Thyroid gland (tissue), 4 donors: Measurements from ENCODE around the gene CLASP1.

Experiments used
- POLR2A ChIP-seq, 2 donors: fragments of 450-650 bp; IDR thresholded peaks; one replicate each; pipeline ENCODE4 v1.6.1; 2017; ENCODE audit warnings: antibody characterized with exemption in 2 of 2, mild to moderate bottlenecking in 2 of 2, moderate library complexity in 1 of 2
- TF ChIP-seq, protein P1 (sequence below), 6 experiments: fragments of 200-600 bp in 3 of 6; fragments of 450-650 bp in 3 of 6; sonication (generic) in 3 of 6; IDR thresholded peaks; one replicate each; pipeline ENCODE4 v1.5.1; 2016 to 2019; ENCODE audit warnings: antibody characterized with exemption in 6 of 6, mild to moderate bottlenecking in 2 of 6, inconsistent platforms in 1 of 6, moderate library complexity in 1 of 6

DNA sequence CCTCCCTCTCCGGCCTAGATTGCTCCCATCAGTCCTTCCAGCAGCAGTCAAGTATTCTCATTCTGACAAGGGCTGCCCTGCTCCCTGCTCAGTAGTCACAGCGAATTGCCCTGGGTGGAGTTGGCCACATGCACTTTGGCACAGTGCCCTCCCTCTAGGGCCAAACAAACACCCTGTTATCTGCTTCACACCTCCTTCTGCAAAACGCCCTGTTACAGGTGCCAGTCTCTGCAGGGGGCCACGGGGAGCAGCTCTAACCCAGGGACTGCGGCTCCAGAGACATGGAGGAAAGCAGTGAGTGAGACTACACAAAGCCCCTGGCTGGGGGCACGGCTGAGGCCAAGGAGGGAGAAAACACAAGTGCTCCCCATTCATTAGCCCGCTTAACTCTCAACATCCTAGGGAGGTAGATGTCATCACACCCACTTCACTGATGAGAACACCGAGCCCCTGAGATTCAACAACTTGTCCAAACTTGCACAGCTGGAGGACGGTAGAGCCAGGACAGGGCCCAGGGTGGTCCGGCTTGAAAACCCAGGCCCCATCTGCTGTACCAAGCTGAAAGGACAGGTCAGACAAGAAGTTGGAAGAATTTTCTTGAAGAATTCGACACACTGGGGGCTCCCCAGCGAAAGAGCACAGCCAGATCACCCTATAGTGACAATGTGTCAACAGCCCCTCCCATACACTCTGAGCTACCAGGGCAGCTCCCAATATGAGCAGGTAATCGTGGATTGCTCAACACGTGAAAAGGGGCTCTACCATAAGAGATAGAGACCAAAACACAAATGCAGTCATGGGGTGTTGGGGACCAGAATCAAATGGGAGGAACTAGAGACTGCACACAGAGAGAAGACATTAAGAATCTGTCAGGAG lies 355.6 kb downstream of the CLASP1 start:
- TF ChIP-seq POLR2A (IDR thresholded peaks at IDR 0.05): no peak
- TF ChIP-seq, protein P1, sequence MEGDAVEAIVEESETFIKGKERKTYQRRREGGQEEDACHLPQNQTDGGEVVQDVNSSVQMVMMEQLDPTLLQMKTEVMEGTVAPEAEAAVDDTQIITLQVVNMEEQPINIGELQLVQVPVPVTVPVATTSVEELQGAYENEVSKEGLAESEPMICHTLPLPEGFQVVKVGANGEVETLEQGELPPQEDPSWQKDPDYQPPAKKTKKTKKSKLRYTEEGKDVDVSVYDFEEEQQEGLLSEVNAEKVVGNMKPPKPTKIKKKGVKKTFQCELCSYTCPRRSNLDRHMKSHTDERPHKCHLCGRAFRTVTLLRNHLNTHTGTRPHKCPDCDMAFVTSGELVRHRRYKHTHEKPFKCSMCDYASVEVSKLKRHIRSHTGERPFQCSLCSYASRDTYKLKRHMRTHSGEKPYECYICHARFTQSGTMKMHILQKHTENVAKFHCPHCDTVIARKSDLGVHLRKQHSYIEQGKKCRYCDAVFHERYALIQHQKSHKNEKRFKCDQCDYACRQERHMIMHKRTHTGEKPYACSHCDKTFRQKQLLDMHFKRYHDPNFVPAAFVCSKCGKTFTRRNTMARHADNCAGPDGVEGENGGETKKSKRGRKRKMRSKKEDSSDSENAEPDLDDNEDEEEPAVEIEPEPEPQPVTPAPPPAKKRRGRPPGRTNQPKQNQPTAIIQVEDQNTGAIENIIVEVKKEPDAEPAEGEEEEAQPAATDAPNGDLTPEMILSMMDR (IDR thresholded peaks at IDR 0.05): no peak
